Right renal cortex interstitium (tissue), 3 donors: ENCODE measurements around the gene APOBEC3C. TPM values are rescaled to one million over a fixed set of nuclear protein-coding genes. Genes with fewer than 3 reads are reported as not detected.
"Not testable (repeated sequence)": the region's sequence is repeated elsewhere in the genome, so short reads cannot be mapped to it uniquely, and the experiment has no call there.

Source experiments
- DNase-seq, 3 donors: peaks; one replicate each; pipeline ENCODE4 v3.0.0-alpha.2; 2013; ENCODE audit warnings: low read depth in 3 of 3, low spot score in 2 of 3
- polyA plus RNA-seq, 3 donors: library from polyadenylated mRNA; unstranded; fragments of 120-200 nt; gene quantifications; one replicate each; pipeline ENCODE4 v1.2.1, GENCODE V29; 2013; ENCODE audit not compliant: insufficient read length in 3 of 3

APOBEC3C gene
- polyA plus RNA-seq, 3 donors, result 9.3 to 11.0 (median 9.5) TPM

DNA sequence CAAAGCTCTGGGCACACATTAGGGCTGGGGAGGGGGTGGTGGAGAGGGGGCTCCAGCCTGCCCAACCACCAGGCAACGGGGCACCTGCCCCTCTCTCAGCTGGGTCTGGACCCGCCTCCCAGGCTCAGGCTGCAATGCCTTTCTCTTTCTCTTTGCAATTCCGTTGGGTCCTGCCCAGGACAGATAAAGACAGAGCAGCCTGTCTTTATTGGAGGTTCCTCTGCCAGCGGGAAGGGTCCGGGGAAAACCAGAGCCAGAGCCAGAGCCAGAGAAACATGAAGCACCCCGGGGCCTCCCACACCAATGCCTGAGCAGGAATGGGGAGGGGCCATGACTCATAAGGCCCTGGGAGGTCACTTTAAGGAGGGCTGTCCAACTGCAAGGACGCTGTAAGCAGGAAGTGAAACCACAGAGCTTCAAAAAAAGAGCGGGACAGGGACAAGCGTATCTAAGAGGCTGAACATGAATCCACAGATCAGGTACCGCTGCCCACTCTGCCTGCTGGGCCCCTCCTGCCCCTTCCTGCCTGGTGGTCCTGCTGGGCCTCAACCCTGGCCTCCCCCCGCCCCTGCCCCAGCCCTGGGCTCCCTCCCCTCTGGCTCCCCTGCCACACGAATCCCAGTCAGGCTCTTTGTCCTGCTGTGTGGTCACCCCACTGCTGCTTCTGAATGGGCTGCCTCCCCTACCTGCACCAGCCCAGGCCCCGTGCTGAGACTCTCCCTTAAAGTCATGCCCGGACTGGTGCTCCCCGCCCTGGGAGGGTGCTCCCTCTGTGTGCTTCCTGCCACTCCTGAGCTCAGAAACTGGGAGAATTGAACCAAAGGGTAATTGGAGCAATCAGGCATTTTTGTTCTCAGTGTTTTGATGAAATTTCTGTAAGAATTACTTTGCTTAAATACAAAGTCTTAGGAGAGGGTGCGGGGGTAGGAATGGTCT is 31.8 kb upstream of the APOBEC3C start, which contains the start of gene APOBEC3B:
TSS of gene APOBEC3B (plus strand) at position 356 of the 936 bp plus-strand sequence. CDS start at position 463, 107 bp downstream.
- peak; percentile 69 to 83 (median 78) for DNase-seq

DNA sequence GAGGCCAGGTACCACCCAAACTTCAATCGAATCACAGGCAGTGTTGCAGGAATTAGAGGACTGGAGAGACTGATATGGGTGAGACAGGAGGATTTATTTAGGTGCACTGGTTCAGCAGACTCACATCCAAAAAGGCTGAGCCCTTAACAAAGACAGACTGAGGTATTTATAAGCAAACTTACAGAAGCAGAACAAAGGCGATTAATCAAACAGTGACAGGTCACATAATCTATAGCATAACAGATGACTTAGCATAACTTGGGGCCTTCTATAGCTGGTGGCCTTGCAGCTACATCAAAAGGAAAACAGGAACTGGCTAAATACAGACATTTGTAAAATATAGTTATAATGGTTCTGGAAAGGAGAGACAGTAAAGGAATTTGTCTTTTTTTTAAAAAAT is 29.8 kb upstream of the APOBEC3C start:
- no peak for DNase-seq

GRCh38 chr22:38984784-38985757 is 29.0 kb upstream of the APOBEC3C start:
- DNase-seq, result not testable (repeated sequence)

GRCh38 chr22:38986629-38987028 is 27.4 kb upstream of the APOBEC3C start:
- DNase-seq, result no peak

DNA sequence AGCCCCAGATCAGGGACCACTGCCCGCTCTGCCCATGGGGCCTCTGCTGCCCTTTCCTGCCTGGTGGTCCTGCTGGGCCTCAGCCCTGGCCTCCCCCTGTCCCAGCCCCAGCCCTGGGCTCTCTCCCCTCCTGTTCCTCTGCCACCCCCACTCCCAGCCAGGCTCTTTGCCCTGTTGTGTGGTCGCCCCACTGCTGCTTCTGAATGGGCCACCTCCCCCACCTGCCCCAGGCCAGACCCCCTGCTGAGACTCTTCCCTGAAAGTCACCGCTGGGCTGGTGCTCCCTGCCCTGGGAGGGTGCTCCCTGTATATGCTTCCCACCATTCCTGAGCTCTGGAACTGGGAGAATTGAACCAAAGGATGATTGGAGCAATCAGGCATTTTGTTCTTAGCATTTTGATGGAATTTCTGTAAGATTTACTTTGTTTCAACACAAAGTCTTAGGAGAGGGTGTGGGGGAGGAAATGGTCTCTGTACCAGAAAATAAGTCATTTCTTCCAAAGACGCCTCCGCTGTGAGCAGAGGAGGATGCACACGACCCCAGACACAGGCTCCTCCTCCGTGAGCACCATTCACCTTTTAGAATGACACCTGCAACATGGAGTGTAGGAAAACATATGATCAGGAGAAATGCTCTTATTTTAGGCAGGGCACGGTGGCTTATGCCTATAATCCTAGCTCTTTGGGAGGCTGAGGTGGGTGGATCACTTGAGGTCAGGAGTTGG is 26.7 kb upstream of the APOBEC3C start:
- DNase-seq, result no peak

DNA sequence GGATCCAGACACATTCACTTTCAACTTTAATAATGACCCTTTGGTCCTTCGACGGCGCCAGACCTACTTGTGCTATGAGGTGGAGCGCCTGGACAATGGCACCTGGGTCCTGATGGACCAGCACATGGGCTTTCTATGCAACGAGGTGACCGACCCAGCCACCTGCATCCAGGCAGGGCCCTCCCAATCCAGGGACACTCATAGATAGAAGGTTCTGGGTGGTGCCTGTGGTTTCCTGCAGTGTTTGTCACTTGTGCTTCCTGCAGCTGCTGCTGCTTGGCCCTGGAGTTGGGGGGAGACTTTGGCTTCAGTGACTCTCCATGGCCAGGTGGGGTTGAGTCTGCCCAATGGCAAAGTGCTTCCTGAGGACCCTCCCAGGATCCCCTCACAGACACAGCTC is 24.6 kb upstream of the APOBEC3C start:
- DNase-seq, result no peak

GRCh38 chr22:38992871-38993371 is 21.1 kb upstream of the APOBEC3C start:
- DNase-seq, result not testable (repeated sequence)

GRCh38 chr22:38996105-38996504 is 18.0 kb upstream of the APOBEC3C start:
- DNase-seq, result no peak

- DNase-seq, result no peak
Measured at GRCh38 chr22:38997518-38997917, 16.5 kb upstream of the APOBEC3C start.

- DNase-seq, result peak in 2 of 3 donors; percentile 65 to 66
Measured at GRCh38 chr22:39003165-39003638, 10.9 kb upstream of the APOBEC3C start.

DNA sequence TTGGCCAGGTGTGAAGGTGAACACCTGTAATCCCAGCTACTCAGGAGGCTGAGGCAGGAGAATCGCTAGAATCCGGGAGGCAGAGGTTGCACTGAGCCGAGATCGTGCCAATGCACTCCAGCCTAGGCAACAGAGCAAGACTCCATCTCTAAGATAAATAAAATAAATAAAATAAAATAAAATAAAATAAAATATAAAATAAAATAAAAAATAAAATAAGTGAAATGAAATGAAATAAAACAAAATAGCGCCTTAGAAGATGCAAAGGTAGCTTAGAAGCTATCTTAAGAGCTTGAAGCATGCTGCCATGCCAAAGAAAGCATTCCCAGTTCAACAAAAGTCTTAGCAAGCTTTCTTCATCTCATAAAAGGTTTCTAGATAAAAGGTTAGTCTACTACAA is 6.9 kb upstream of the APOBEC3C start:
- DNase-seq, result no peak

- not testable (repeated sequence) for DNase-seq
Measured at GRCh38 chr22:39008271-39008850, 5.7 kb upstream of the APOBEC3C start.

- no peak for DNase-seq
Measured at GRCh38 chr22:39010946-39011345, 3.1 kb upstream of the APOBEC3C start.

- no peak for DNase-seq
Measured at GRCh38 chr22:39012533-39013511, 1.2 kb upstream of the APOBEC3C start.

DNA sequence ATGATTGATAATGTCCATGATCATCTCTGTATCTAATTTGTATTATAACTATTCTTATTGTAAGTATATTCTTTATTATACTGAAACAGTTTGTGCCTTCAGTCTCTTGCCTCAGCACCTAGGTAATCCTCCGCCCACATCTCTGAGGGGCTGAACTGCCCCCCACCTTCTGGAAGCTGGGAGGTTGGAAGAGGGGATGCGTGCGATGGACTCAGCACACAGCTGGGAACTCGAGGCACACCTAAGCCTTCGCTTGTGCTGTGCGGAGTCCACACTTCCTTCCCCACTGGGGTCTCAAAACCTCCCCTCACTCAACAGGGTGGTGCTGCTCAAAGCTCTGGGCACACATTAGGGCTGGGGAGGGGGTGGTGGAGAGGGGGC is 506 bp upstream of the APOBEC3C start:
- not testable (repeated sequence) for DNase-seq

DNA sequence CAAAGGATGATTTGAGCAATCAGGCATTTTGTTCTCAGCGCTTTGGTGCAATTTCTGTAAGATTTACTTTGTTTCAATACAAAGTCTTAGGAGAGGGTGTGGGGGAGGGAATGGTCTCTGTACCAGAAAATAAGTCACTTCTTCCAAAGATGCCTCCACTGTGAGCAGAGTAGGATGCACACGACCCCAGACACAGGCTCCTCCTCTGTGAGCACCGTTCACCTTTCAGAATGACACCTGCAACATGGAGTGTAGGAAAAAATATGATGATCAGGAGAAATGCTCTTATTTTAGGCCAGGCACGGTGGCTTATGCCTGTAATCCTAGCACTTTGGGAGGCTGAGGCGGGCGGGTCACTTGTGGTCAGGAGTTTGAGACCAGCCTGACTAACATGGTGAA is 665 bp downstream of the APOBEC3C start:
- DNase-seq, result not testable (repeated sequence)

DNA sequence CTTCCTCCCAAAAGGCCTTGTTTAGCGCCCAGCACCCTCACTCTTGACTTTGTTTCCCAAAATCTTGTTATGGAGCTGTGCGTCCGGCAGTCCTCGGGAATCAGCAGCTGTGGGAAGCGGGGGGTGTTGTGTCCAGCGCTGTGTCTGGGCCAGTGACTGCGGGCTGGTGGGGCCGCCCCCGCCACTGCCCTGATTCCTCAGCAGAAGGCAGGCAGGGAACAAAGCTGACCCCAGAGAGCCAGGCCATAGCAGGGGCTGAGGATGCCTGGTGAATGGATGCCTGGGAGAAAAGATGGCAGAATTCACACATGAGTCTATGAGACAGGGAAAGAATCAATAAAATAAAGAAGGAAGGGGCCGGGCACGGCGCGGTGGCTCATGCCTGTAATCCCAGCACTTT is 2.5 kb downstream of the APOBEC3C start:
- DNase-seq, result no peak

GRCh38 chr22:39017596-39018365 is 3.7 kb downstream of the APOBEC3C start:
- DNase-seq, result no peak
